HTERT RPE-1 (cell line): ENCODE measurements around the gene RIPK3.

Source experiments
- in situ Hi-C: fragments of 300-500 bp; cut with MboI; formaldehyde crosslinking; loops from 4 replicates; pipeline ENCODE4 v1.14.3; 2020; ENCODE audit warnings: low sequenced_read_pairs

RIPK3 gene

DNA sequence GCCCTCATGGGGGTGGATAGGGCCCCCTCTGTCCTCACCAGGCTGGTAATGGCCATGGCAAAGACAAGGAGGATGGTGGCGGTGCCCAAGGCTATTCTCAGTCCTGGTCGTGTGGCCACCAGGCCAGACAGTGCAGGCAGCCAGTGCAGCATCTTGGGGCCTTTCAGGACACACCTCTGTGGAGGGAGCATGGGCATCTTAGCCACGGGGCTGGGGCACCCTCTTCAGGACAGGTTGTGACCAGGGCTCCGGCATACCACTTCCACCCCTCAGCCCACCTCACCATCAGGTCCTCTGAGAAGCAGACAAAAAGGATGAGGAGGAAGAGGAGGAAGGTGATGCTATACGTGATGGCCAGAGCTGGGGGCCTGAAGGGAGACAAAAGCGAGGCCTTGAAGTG lies 15.8 kb downstream of the RIPK3 start:
- in situ Hi-C loops: no loop called here

DNA sequence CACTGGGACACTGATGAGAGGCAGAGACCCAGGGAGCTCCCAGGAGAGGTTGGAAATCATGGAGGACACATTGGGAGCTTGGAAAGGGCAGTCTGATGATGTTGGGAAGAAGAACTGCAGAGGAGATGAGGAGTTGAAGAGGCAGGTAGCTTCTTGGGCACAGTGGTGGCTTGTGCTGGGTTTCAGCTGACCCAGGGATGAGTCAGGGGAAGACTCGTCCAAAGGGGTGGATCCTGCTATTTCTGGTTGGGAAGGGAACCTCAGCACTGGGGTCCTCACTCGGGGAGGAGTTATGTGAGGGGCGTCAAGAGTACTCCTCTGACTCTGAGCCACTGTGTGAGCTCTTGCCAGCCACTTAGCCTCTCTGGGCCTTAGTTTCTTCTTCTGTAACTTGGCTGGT lies 16.4 kb downstream of the RIPK3 start:
- in situ Hi-C loops: no loop called here

DNA sequence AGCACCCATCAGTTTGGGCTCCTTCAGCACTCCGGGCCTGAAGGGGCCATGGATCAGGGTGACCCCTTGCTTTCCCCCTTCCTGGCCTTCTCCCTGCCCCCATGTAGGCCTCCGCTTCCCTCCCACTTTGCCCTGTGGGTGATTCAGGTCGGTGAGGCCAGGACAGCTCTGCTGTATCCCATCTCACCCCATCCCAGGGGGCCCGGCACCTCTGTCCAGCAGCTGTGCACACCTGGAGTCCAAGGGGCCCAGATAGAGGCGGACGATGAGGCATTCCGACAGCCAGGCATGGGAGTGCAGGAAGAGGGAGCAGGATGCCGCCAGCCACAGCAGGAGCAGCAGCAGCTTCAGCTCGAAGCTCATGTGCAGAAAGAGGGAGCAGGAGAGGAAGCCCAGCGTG lies 17.1 kb downstream of the RIPK3 start:
- in situ Hi-C loops: no loop called here

DNA sequence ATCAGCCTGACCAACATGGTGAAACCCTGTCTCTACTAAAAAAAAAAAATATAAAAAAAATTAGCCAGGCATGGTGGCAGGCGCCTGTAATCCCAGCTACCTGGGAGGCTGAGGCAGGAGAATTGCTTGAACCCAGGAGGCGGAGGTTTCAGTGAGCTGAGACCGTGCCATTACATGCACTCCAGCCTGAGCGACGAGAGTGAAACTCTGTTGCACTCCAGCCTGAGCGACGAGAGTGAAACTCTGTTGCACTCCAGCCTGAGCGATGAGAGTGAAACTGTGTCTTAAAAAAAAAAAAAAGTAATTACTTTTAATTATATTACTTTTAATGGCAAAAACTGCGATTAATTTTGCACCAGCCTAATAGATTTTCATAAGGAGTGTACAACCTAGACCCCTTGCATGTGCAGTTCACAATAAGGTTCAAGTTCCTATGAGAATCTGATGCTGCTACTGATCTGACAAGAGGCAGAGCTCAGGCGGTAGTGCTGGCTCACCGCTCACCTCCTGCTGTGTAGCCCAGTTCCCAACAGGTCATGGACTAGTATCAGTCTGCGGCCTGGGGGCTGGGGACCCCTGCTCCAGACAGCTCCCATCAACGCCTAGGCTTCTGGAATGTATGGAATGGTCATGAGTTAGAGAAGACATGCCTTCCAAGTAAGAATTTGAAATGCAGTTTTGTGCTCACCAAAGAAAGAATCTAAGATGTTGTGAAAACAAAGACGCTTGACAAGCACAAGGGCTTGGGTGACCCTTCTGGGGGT lies 18.4 kb downstream of the RIPK3 start:
- in situ Hi-C loops: no loop called here

DNA sequence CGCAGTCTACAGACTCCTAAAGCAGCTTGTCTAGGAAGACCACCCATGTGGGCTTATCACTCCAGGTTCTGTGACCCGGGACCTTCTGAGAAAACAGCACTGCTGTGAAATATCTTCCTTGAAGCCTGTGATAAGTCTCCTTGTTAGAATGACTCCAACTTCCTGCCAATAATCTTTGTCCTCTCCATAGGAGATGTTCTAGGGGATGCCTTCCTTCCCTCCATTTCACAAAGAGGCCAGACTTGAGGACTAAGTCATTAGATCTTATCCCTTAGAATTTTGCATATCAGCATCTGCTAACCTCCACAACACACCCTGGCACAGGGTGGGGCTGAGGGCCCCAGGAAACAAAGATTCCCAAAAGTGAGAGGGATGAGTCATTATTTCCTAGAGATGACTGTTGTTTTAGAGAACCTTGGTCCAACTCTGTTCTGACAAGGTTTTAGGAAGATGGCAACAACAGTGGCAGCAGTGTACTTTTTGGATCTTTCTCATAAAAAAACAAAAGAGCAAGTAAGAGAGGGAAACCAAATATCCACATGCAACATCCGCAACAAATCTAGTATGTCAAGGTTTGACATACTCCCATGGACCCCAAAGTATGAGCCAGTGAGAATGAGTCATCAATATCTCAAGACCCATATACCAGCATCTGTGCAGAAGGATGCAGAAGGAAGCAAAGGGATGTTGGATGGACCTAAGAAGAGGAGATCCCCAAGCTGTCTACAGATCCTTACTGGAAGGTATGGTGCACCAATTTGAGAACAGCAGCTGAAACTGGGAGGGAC lies 22.5 kb downstream of the RIPK3 start:
- in situ Hi-C loops: no loop called here

DNA sequence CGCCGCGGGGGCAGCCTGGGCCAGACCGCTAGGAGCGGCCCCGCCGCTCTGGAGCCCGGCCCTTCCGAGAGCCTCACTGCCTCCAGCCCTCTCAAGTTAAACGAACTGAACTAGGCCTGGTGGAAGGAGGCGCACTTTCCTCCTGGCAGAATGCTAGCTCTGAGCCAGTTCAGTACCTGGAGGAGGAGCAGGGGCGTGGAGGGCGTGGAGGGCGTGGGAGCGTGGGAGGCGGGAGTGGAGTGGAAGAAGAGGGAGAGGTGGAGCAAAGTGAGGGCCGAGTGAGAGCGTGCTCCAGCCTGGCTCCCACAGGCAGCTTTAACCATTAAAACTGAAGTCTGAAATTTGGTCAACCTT lies 23.2 kb downstream of the RIPK3 start:
- in situ Hi-C loops: no loop called here

DNA sequence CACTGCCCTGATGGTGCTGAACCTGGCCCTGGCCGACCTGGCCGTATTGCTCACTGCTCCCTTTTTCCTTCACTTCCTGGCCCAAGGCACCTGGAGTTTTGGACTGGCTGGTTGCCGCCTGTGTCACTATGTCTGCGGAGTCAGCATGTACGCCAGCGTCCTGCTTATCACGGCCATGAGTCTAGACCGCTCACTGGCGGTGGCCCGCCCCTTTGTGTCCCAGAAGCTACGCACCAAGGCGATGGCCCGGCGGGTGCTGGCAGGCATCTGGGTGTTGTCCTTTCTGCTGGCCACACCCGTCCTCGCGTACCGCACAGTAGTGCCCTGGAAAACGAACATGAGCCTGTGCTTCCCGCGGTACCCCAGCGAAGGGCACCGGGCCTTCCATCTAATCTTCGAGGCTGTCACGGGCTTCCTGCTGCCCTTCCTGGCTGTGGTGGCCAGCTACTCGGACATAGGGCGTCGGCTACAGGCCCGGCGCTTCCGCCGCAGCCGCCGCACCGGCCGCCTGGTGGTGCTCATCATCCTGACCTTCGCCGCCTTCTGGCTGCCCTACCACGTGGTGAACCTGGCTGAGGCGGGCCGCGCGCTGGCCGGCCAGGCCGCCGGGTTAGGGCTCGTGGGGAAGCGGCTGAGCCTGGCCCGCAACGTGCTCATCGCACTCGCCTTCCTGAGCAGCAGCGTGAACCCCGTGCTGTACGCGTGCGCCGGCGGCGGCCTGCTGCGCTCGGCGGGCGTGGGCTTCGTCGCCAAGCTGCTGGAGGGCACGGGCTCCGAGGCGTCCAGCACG lies 23.8 kb downstream of the RIPK3 start:
- in situ Hi-C loops: no loop called here

DNA sequence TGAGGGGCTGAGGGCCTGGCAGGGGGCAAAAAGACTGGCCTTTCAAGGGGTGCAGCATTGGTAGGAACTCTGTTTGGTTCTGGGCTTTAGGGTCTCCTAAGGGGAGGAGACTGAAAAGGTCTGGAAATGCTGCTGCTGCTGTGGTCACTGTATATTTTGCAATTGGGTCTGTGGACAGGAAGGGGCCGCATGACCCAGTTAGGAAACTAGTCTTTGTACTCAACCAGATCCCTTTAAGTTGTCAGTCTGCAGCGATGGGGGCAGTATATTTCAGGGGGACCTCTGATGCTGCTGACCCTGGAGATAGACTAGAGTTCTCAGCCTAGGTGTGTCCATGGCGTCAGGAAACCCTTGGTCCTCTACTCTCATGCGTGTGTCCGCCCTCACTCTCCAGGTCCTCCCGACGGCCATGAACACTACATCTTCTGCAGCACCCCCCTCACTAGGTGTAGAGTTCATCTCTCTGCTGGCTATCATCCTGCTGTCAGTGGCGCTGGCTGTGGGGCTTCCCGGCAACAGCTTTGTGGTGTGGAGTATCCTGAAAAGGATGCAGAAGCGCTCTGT lies 24.5 kb downstream of the RIPK3 start:
- in situ Hi-C loops: no loop called here

DNA sequence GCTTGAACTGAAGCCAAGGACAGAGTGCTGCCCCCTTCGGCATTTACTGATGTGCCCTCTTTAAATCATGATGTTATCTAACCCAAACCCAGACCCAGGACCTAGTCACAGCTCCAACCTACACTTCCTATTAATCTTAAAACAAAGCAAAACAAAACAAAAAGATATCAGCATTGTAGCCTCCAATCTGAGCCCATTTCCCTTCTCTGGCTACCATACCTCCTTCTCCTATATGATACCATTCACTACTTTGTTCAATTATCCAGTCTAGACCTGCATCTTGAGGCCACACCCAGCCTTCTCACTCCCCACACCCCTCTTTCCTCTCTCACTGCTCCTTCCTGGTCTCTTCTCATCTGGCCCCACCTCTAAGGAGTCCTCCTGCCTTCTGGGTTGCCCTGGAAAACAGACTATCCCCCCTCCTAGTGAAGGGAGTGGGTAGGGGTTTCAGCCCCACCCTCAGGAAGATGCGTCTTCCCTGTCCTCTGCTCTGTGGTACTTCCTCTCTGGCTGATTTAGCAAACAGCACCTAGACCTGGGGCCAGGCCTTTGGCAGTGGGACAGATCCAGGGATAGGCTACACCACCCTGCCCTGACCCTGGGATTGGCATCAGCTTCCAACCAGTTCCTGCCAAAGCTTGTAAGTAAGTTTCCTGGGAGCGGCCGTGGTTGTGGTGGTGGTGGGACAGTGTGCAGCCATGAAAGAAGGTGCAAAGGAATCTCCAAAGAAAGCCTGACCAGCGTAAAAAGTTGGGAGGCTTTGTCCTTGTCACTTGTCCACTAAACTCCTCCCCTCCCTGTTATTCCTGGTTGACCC lies 25.2 kb downstream of the RIPK3 start:
- in situ Hi-C loops: no loop called here

DNA sequence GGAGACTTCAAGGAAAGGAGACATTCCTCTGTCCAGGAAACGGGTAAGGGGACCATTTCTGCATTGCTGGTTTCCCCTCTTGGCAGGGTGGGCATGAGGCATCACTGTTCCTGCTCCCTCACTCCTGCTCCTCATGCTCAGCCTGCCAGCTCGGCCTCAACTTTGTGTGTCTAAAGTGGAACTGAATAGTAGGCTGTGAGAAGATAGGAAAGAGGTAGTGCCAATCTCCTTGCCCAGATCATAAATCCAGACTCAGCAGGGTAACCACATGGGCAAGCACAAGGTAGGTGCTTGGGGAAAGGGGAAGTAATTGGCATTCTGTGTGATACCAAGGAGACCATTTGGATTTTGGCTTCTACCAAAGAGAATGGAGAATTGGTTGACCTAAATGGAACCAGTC lies 25.9 kb downstream of the RIPK3 start:
- in situ Hi-C loops: no loop called here

DNA sequence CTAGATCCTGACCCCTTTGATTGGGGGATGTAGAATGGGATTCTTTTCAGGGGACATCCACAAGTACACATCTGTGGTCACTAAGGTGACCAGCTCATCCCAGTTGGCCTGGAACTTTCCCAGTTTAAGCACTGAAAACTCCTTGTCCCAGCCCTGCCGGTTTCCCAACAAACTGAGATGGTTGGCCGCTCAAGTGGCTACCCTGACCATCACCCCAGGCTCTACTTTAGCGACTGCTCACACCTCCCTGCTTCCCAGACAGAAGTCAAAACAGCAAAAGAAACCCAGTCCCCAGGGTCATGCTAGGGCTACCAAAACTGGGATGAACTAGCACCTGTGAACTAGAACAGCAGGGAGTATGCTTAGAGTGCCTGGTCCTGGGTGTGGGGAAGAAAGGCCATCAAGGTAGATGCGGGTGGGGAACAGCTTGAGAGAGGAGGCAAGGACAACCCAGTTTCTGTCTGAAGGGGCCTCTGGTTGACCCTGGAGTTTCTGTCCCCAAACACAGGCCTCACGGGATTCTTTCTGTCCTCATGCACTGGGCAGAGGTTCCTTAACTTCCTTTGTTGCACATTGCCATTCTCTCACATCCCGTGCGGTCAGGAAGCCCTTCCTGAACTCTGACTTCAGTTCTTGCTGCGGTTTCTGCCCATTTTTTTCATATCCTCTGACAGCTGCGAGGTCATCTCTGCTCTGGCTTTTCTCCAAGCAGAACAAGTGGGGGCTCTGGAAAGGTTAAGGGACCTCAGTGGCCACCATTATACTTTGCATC lies 26.9 kb downstream of the RIPK3 start:
- in situ Hi-C loops: no loop called here

DNA sequence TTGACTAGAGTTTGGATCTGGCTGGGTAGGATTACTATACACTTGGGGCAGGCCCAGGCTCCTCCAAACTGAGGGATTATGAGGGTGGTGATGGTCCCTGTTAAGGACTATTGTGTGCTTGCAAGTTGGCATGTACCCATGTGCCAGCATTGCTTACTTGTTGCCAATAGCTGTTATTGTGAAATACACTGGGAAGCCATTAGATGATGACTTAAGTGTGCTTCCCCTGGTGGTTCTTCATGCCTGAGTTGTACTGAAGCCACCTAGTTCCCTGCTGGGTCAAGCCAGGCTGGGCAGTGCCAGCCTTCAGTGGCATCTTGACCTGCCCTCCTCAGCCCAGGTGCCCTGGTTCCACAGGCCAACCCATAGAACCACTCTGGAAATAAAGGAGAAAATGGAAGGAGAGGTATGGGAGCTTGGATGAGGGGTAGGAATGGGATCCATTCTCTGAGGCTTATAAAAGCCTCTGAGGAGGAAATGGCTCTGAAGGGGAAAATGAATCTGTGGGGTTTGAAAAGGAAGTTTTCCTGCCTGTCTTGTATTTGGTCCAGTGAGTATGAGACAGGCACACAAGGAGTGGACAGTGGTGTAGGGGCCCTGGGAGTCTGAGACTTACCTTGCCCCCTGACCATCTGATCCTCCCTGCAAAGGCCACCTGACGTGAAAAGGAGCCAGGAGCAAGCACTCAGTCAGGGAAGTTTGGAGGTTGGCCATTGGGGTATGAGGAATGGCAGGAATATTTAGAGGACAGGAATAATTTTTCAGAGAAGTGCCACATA lies 27.8 kb downstream of the RIPK3 start:
- in situ Hi-C loops: no loop called here

DNA sequence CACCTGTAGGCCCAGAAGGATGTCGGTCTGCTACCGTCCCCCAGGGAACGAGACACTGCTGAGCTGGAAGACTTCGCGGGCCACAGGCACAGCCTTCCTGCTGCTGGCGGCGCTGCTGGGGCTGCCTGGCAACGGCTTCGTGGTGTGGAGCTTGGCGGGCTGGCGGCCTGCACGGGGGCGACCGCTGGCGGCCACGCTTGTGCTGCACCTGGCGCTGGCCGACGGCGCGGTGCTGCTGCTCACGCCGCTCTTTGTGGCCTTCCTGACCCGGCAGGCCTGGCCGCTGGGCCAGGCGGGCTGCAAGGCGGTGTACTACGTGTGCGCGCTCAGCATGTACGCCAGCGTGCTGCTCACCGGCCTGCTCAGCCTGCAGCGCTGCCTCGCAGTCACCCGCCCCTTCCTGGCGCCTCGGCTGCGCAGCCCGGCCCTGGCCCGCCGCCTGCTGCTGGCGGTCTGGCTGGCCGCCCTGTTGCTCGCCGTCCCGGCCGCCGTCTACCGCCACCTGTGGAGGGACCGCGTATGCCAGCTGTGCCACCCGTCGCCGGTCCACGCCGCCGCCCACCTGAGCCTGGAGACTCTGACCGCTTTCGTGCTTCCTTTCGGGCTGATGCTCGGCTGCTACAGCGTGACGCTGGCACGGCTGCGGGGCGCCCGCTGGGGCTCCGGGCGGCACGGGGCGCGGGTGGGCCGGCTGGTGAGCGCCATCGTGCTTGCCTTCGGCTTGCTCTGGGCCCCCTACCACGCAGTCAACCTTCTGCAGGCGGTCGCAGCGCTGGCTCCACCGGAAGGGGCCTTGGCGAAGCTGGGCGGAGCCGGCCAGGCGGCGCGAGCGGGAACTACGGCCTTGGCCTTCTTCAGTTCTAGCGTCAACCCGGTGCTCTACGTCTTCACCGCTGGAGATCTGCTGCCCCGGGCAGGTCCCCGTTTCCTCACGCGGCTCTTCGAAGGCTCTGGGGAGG lies 28.9 kb downstream of the RIPK3 start, which contains the start of gene LTB4R:
LTB4R (plus strand) TSS at position 857 of the 959 bp plus-strand sequence. CDS start 4,150 bp downstream, outside the sequence.
- in situ Hi-C loops: no loop called here

DNA sequence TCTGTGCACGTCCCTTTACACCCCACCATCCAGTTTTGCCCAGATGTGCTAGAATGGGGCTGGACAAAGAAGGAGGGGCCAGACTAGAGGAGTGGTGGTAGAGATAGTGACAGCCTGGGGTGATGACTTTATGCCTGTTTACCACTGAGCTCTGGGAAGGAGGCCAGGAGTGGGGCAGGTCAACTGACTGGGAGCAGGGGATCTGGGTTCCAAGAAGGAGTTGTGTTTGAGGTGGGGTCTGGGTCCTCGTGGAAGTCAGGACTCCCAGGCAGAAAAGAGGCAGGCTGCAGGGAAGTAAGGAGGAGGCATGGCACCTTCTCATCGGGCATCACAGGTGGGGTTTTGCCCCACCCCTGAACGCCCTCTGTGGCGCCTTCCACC lies 29.5 kb downstream of the RIPK3 start:
- in situ Hi-C loops: no loop called here

DNA sequence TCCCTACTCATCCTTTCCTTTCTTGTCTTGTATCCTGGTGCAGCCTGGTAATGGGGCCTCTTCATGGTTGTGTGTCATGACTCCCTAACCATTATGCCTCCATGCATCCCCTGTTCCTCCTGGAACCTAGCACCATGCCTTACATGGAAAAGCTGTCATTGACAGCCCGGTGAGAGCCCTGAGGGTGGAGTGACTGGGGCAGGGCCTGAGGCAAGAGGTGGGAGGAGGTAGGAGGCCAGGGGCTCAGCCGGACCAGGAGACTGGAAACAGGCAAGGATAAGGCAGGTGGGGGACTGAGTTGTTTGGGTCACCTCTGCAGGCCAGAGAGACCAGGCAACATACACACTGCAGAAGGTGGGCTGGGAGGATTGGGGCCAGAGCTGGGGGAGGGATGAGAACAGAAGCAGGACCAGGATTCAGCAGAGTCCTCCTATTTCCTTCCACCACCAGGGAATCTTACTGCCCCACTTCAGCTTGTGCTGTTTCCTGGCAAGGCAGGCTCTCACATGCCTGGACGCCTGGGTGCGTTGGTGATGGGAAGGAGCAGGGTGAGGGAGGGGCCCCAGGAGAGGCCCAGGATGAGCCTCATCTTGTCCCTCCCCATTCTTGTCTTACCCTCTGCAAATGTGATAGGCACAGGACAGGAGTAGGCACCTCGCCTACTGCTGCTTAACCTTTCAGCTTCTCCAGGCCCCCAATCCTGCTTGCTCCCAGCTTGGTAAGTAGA lies 30.1 kb downstream of the RIPK3 start, which contains the start of gene LTB4R2:
LTB4R2 (plus strand) TSS at position 603 of the 727 bp plus-strand sequence. CDS start 525 bp downstream, outside the sequence.
- in situ Hi-C loops: no loop called here

DNA sequence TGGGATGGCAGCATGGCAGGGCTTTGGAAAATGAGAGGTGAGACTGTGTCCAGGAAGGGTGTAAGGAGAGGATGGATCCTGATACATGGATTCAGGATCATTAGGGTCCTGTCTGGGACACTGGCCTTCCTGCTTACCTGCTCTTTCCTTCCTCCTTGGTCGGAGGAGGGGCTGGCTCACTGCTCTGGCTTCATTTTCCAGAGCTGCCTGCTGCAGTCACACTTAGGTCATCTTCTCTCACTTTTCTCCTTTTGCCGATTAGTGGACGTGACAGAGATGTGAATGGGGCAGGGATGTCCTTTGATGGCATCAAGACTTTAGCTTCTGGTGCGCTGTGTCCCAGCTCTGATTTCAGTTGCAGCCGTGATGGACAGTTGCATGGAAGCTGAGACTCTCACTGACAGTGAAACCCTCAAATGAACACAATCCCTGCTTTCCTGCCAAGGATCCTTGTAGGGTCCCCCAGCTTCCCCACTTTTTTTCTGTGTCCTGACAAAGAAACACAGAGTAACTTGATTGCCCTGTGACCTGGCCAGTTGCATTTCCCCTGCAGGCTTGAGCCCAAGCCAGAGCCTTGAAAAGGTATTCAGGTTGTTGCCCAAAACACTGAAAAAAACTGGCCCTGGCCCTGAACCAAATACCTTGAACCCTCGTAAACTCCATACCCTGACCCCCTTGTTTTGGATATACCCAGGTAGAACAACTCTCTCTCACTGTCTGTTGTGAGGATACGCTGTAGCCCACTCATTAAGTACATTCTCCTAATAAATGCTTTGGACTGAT lies 31.3 kb downstream of the RIPK3 start:
- in situ Hi-C loops: no loop called here
